22Rv1 (cell line): ENCODE results near the gene ITIH2.
A peak's percentile ranks its signal among the peaks of the same experiment; 100 is the strongest.
"Not testable (repeated sequence)": the region's sequence is repeated elsewhere in the genome, so short reads cannot be mapped to it uniquely, and the experiment has no call there.

ENCODE experiments used
- H3K27ac ChIP-seq: fragments of 450-650 bp; 2 replicates; pipeline ENCODE4 v1.5.1; 2017
- CTCF ChIP-seq: fragments of 450-650 bp; IDR thresholded peaks from 2 replicates; pipeline ENCODE4 v1.5.1; 2017; ENCODE audit warnings: mild to moderate bottlenecking
- ZFX ChIP-seq: fragments of 450-650 bp; IDR thresholded peaks from 2 replicates; pipeline ENCODE4 v1.6.1; 2017; ENCODE audit warnings: antibody characterized with exemption, borderline replicate concordance

ITIH2 gene

GRCh38 chr10:7686351-7687171 is 16.6 kb upstream of the ITIH2 start:
- H3K27ac ChIP-seq = no peak overlapping the region
- TF ChIP-seq CTCF = no peak

- H3K27ac ChIP-seq = no peak overlapping the region
- TF ChIP-seq CTCF (peak; percentile 99), ZFX (no peak)
Observed at GRCh38 chr10:7687228-7687907, 15.7 kb upstream of the ITIH2 start.

- no peak overlapping the region for H3K27ac ChIP-seq
- TF ChIP-seq ZFX = no peak
- TF ChIP-seq CTCF = no peak
Observed at GRCh38 chr10:7689591-7689990, 13.5 kb upstream of the ITIH2 start.

DNA sequence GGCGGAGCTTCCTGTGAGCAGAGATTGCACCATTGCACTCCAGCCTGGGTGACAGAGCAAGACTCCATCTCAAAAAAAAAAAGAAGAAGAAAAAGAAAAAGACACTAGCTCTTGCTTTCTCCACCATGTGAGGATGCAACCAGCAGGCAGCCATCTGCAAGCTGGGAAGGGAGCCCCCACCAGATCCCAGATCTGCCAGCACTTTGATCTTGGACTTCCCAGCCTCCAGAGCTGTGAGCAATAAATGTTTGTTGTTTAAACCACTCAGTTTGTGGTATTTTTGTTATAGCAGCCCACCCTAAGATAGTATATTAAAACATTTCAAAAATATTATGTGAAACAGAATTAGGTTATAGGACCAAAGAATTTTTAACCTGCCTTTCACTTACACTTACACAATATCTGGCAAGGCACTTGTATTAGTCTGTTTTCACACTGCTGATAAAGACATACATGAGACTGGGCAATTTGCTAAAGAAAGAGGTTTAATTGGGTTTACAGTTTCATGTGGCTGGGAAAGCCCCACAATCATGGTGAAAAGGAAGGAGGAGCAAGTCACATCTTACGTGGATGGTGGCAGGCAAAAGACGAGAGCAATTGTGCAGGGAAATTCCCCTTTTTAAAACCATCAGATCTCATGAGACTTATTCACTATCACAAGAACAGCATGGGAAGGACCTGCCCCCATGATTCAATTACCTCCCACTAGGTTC is 12.1 kb upstream of the ITIH2 start:
- not testable (repeated sequence) for H3K27ac ChIP-seq

DNA sequence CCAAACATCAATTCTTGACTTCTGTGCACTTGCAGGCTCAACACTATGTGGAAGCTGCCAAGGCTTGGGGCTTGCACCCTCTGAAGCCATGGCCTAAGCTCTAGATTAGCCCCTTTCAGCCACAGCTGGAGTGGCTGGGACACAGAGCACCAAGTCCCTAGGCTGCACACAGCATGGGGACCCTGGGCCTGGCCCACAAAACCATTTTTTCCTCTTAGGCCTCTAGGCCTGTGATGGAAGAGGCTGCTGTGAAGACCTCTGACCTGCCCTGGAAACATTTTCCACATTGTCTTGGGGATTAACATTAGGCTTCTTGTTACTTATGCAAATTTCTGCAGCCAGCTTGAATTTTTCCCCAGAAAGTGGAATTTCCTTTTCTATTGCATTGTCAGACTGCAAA is 10.7 kb upstream of the ITIH2 start:
- H3K27ac ChIP-seq = not testable (repeated sequence)

GRCh38 chr10:7693194-7693593 is 9.9 kb upstream of the ITIH2 start:
- H3K27ac ChIP-seq = not testable (repeated sequence)

DNA sequence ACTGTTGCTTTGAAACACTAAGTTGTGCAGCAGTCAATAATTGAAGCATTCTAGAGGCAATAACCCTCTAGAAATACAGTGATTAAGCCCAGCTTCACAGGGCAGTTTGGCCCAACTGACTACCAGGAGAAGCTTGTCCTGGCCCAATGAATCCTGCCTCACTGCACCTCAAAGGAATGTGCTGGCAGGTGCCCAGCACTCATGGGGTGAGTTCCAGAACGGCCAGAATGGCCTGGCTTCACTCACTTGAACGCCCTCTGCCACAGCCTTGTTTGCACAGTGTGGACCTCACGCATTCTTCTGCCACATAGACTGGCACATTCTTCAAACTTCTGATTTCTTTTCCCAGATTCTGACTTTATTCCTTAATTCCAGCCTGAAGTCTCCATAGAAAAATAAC is 6.6 kb upstream of the ITIH2 start:
- TF ChIP-seq CTCF = no peak
- TF ChIP-seq ZFX = no peak
- H3K27ac ChIP-seq = no peak overlapping the region

DNA sequence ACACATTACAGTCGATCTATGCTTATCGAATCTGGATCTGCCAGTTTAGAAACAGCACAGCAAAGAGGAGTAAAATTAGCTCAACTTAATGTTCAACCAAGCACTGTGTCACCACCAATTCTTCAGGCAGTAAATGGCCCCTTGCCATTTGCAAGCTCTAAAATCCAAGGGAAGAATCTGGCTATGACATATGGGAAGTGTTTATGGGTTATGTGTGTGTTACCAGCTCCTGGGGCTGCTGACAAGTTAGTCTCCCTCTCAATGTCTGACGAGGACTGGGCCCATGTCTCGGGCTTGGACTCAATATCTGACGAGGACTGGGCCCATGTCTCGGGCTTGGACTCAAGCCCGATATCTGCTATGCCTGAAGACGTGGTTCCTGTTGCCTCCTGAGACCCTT is 5.7 kb upstream of the ITIH2 start:
- H3K27ac ChIP-seq = no peak overlapping the region
- TF ChIP-seq CTCF (no peak), ZFX (no peak)
